IMR-90 (cell line): ENCODE measurements around the gene SYTL2. TPM values are rescaled to one million over a fixed set of nuclear protein-coding genes. Genes with fewer than 3 reads are reported as not detected.
A peak's percentile ranks its signal among the peaks of the same experiment; 100 is the strongest.

Experiments
- ATAC-seq: fragments of 200-7000 bp; cut with Tn5 transposase; 2 replicates; pipeline ENCODE4 v1.9.1; 2020; ENCODE audit warnings: low read depth, mild to moderate bottlenecking, moderate library complexity
- BruUV-seq: library from RNA; stranded (reverse); fragments of 400-500 nt; replicated peaks from 2 replicates; lab custom pipeline; 2021; lab: Mats Ljungman, UMichigan
- CTCF ChIA-PET: fragments of 300-600 bp; formaldehyde crosslinking; extraction: SDS; loops from one replicate; lab custom pipeline; 2021; ENCODE audit warnings: antibody characterized with exemption; lab: Yijun Ruan, JAX
- POLR2A ChIA-PET: fragments of 300-600 bp; sonication (Branson Sonifier 250); formaldehyde crosslinking; loops from one replicate; lab custom pipeline; 2022; ENCODE audit warnings: antibody characterized with exemption; ENCODE audit not compliant: unreplicated experiment; lab: Charles Lee
- DNase-seq: peaks from one replicate; pipeline ENCODE4 v3.0.0; 2013
- H2AFZ ChIP-seq: replicated peaks from 2 replicates; pipeline ENCODE3; 2013; ENCODE audit warnings: low read length, mild to moderate bottlenecking; ENCODE audit not compliant: poor library complexity
- H2AK5ac ChIP-seq: 2 replicates; pipeline ENCODE4 v1.6.1; 2013; ENCODE audit warnings: low read depth, low read length, inconsistent platforms
- H2AK9ac ChIP-seq: replicated peaks from 2 replicates; pipeline ENCODE3; 2013; ENCODE audit warnings: mild to moderate bottlenecking, low read depth, low read length, moderate library complexity; ENCODE audit not compliant: poor library complexity
- H2BK120ac ChIP-seq: 2 replicates; pipeline ENCODE4 v1.6.1; 2013; ENCODE audit warnings: low read depth, low read length, inconsistent platforms
- H2BK15ac ChIP-seq: 3 replicates; pipeline ENCODE4 v1.6.1; 2013; ENCODE audit warnings: low read depth, low read length, inconsistent platforms
- H2BK20ac ChIP-seq: 2 replicates; pipeline ENCODE4 v1.6.1; 2013; ENCODE audit warnings: low read depth, mild to moderate bottlenecking, inconsistent platforms, low read length, moderate library complexity
- H2BK5ac ChIP-seq: 2 replicates; pipeline ENCODE4 v1.6.1; 2013; ENCODE audit warnings: mild to moderate bottlenecking, low read depth, low read length, inconsistent platforms; ENCODE audit not compliant: poor library complexity, severe bottlenecking
- H3K14ac ChIP-seq: replicated peaks from 2 replicates; pipeline ENCODE4 v1.6.1; 2013; ENCODE audit warnings: low read depth, low read length, inconsistent platforms
- H3K18ac ChIP-seq: 2 replicates; pipeline ENCODE4 v1.6.1; 2013; ENCODE audit warnings: low read depth, low read length, control low read depth
- H3K23ac ChIP-seq: 2 replicates; pipeline ENCODE4 v1.6.1; 2013; ENCODE audit warnings: low read depth, low read length, inconsistent platforms
- H3K27ac ChIP-seq: 2 replicates; pipeline ENCODE4 v1.5.1; 2013; ENCODE audit warnings: mild to moderate bottlenecking, control low read depth, low read length; ENCODE audit not compliant: insufficient read depth
- H3K27me3 ChIP-seq: 2 replicates; pipeline ENCODE4 v1.6.1; 2013; ENCODE audit warnings: low read length; ENCODE audit not compliant: control insufficient read depth, insufficient read depth
- H3K36me3 ChIP-seq: 2 replicates; pipeline ENCODE4 v1.6.1; 2013; ENCODE audit warnings: low read length, mixed read lengths; ENCODE audit not compliant: control insufficient read depth, insufficient read depth
- H3K4ac ChIP-seq: 2 replicates; pipeline ENCODE4 v1.6.1; 2013; ENCODE audit warnings: low read depth, low read length, inconsistent platforms
- H3K4me1 ChIP-seq: 2 replicates; pipeline ENCODE4 v1.6.1; 2013; ENCODE audit warnings: low read length, mixed read lengths; ENCODE audit not compliant: control insufficient read depth, insufficient read depth
- H3K4me2 ChIP-seq: 2 replicates; pipeline ENCODE4 v1.6.1; 2013; ENCODE audit warnings: low read depth, mild to moderate bottlenecking, control low read depth, low read length, moderate library complexity
- H3K4me3 ChIP-seq: 2 replicates; pipeline ENCODE4 v1.5.1; 2013; ENCODE audit warnings: low read depth, mild to moderate bottlenecking, control low read depth, low read length, moderate library complexity; ENCODE audit not compliant: insufficient read depth
- H3K56ac ChIP-seq: 2 replicates; pipeline ENCODE4 v1.6.1; 2013; ENCODE audit warnings: low read length, inconsistent platforms; ENCODE audit not compliant: insufficient read depth; ENCODE audit errors: extremely low read depth
- H3K79me1 ChIP-seq, 2 experiments: 2 replicates each; pipeline ENCODE4 v1.6.1; 2013; ENCODE audit warnings: low read length in 2 of 2, inconsistent platforms in 1 of 2, low read depth in 1 of 2
- H3K9ac ChIP-seq: 2 replicates; pipeline ENCODE4 v1.6.1; 2013; ENCODE audit warnings: low read depth, low read length, control low read depth
- H3K9me1 ChIP-seq: 2 replicates; pipeline ENCODE4 v1.6.1; 2013; ENCODE audit warnings: low read length, inconsistent platforms; ENCODE audit not compliant: insufficient read depth
- H3K9me3 ChIP-seq: 2 replicates; pipeline ENCODE4 v1.6.1; 2013; ENCODE audit warnings: low read length; ENCODE audit not compliant: control insufficient read depth, insufficient read depth
- H4K20me1 ChIP-seq: 2 replicates; pipeline ENCODE4 v1.6.1; 2013; ENCODE audit warnings: low read length, inconsistent platforms; ENCODE audit not compliant: insufficient read depth
- H4K5ac ChIP-seq: 2 replicates; pipeline ENCODE4 v1.6.1; 2013; ENCODE audit warnings: mild to moderate bottlenecking, low read depth, low read length, control low read depth
- H4K8ac ChIP-seq, 2 experiments: 2 replicates each; pipeline ENCODE4 v1.6.1; 2013; ENCODE audit warnings: low read depth in 2 of 2, low read length in 2 of 2, control low read depth in 1 of 2, inconsistent platforms in 1 of 2
- H4K91ac ChIP-seq: 2 replicates; pipeline ENCODE4 v1.6.1; 2013; ENCODE audit warnings: low read depth, low read length, inconsistent platforms; ENCODE audit not compliant: insufficient read depth
- CHD1 ChIP-seq: IDR thresholded peaks from 2 replicates; pipeline ENCODE4 v1.6.1; 2012; ENCODE audit warnings: low read depth, low read length, improper control_type of control experiment
- ELK1 ChIP-seq: fragments of 150-350 bp; IDR thresholded peaks from 2 replicates; pipeline ENCODE4 v1.6.1; 2016; ENCODE audit warnings: low read depth, mild to moderate bottlenecking, low read length, moderate library complexity, borderline replicate concordance
- FOS ChIP-seq: fragments of 150-350 bp; IDR thresholded peaks from 2 replicates; pipeline ENCODE4 v1.6.1; 2016; ENCODE audit warnings: low read depth, low read length
- MAFK ChIP-seq: IDR thresholded peaks from 2 replicates; pipeline ENCODE4 v1.6.1; 2012; ENCODE audit warnings: low read depth, low read length, improper control_type of control experiment
- MAZ ChIP-seq: IDR thresholded peaks from 2 replicates; pipeline ENCODE4 v1.6.1; 2012; ENCODE audit warnings: low read depth, mild to moderate bottlenecking, low read length, improper control_type of control experiment, moderate library complexity, borderline replicate concordance
- MXI1 ChIP-seq: IDR thresholded peaks from 2 replicates; pipeline ENCODE4 v1.6.1; 2012; ENCODE audit warnings: low read depth, mild to moderate bottlenecking, low read length, moderate library complexity, borderline replicate concordance
- NFE2L2 ChIP-seq: fragments of 150-350 bp; IDR thresholded peaks from 2 replicates; pipeline ENCODE4 v1.6.1; 2016; ENCODE audit warnings: low read depth, mild to moderate bottlenecking, low read length
- POLR2A ChIP-seq: IDR thresholded peaks from 2 replicates; pipeline ENCODE4 v1.6.1; 2012; ENCODE audit warnings: mild to moderate bottlenecking, low read depth, low read length
- RAD21 ChIP-seq: IDR thresholded peaks from 2 replicates; pipeline ENCODE4 v1.6.1; 2012; ENCODE audit warnings: low read length, improper control_type of control experiment
- RFX5 ChIP-seq: IDR thresholded peaks from 2 replicates; pipeline ENCODE4 v1.8.0; 2012; ENCODE audit warnings: low read depth, mild to moderate bottlenecking, low read length, moderate library complexity
- USF2 ChIP-seq: fragments of 150-350 bp; IDR thresholded peaks from 2 replicates; pipeline ENCODE4 v1.6.1; 2017; ENCODE audit warnings: mild to moderate bottlenecking, antibody characterized with exemption, low read length, low read depth
- WGBS, 2 experiments: methylation state at CpG; one replicate each; pipeline versions ENCODE4 v1.1.5 to v1.1.7; 2013; ENCODE audit warnings: missing lambda C conversion rate in 2 of 2; ENCODE audit not compliant: insufficient read length in 1 of 2; ENCODE audit errors: extremely low coverage in 2 of 2; 5-methylcytosine and 5-hydroxymethylcytosine counted together
- dilution Hi-C: fragments of 300-500 bp; cut with HindIII; formaldehyde crosslinking; loops from one replicate; pipeline ENCODE4 v1.14.3; 2018; ENCODE audit warnings: low sequenced_read_pairs; ENCODE audit not compliant: unreplicated experiment
- in situ Hi-C: fragments of 300-500 bp; cut with MboI; formaldehyde crosslinking; loops from 3 replicates; pipeline ENCODE4 v1.14.3; 2019; ENCODE audit warnings: low sequenced_read_pairs, inconsistent platforms, mixed read lengths
- intact Hi-C: fragments of 100-400 bp; cut with micrococcal nuclease; formaldehyde crosslinking; loops from 2 replicates; pipeline ENCODE4 v1.10.0; 2022
- polyA plus RNA-seq, 3 experiments: library from polyadenylated mRNA; depleted of rRNA; stranded (reverse); fragments of >200 nt; gene quantifications; 2 replicates each; pipeline ENCODE4 v1.2.3, GENCODE V29; 2012; ENCODE audit warnings: low replicate concordance in 1 of 3
- total RNA-seq: library from RNA; depleted of rRNA; stranded (reverse); fragments of >200 nt; gene quantifications from 2 replicates; pipeline ENCODE4 v1.2.3, GENCODE V29; 2012

The SYTL2 gene
- total and polyA plus RNA-seq, 2 of the 4 experiments (the other 2 are of a cell fraction), result 45.2 to 70.0 TPM

- TF ChIP-seq MAZ, result peak; percentile 60; the same call in 1 of the 2 replicates
- TF ChIP-seq RFX5, result no peak
- peak; percentile 2; the same call in 1 of the 2 replicates for TF ChIP-seq FOS
- peak; percentile 96 for TF ChIP-seq NFE2L2
- no peak; the same call in 1 of the 2 replicates for TF ChIP-seq CHD1
- TF ChIP-seq RAD21, result no peak
- TF ChIP-seq MAFK, result peak; percentile 92
- peak; percentile 60; the same call in 1 of the 2 replicates for TF ChIP-seq MXI1
- TF ChIP-seq USF2, result no peak
- TF ChIP-seq POLR2A, result peak; percentile 94
- TF ChIP-seq ELK1, result no peak
- POLR2A ChIA-PET, result interaction anchor here (1.3 kb wide), 1 partner anchor 37 kb away, joined by 16 read pairs; the partner anchor contains the start of gene TMEM126B
- Histone ChIP-seq H3K4ac (peak within 1 kb of the TSS; percentile 95), H3K4me2 (peak within 1 kb of the TSS; percentile 97), H3K56ac (peak within 1 kb of the TSS; percentile 90), H4K91ac (peak within 1 kb of the TSS; percentile 79), H3K9me3 (no peaks in the 10 kb centered on the region), H3K9ac (peak within 1 kb of the TSS; percentile 95), H2BK20ac (no peak within 1 kb of the TSS), H3K27me3 (no peaks in the 10 kb centered on the region), H3K27ac (peak within 1 kb of the TSS; percentile 85), H4K8ac (peak within 1 kb of the TSS; percentile 73 to 90), H2BK120ac (peak within 1 kb of the TSS; percentile 68), H2BK5ac (peak within 1 kb of the TSS; percentile 85), H3K23ac (peak within 1 kb of the TSS; percentile 99), H2AFZ (peak within 1 kb of the TSS; percentile 85), H3K79me1 (peaks cover 0 to 11% of the 10 kb centered on the region in 2 experiments; a peak in 1 of 4 replicates), H3K18ac (peak within 1 kb of the TSS; percentile 37), H3K4me1 (no peaks in the 10 kb centered on the region; the same call in 1 of the 2 replicates), H3K14ac (peak within 1 kb of the TSS; percentile 94), H4K20me1 (peaks cover 33% of the 10 kb centered on the region), H2BK15ac (no peak within 1 kb of the TSS), H2AK9ac (peak within 1 kb of the TSS; percentile 99), H3K9me1 (no peaks in the 10 kb centered on the region), H4K5ac (peak within 1 kb of the TSS; percentile 95), H3K4me3 (peak within 1 kb of the TSS; percentile 96), H2AK5ac (peak within 1 kb of the TSS; percentile 95), H3K36me3 (peaks cover 4% of the 10 kb centered on the region; the same call in 1 of the 2 replicates)
- CTCF ChIA-PET, result interaction anchor here (1.0 kb wide), 1 partner anchor 20 kb away, joined by 3 read pairs; no protein-coding TSS in a partner anchor
- BruUV-seq, result no TSS peak
- dilution Hi-C loops (no loop called here), in situ Hi-C loops (no loop called here), intact Hi-C loops (loop anchor here (1.0 to 2.0 kb wide), 5 partner anchors 20 to 189 kb away; partner anchors contain the start of gene TMEM126B)
- 1% methylated on average over 28 of the region's 67 CpGs; no CpG with 5 or more reads in 1 of the 2 experiments for WGBS, 2 experiments
- ATAC-seq (peak; percentile 92), DNase-seq (peak; percentile 95)
These were observed 146.1 kb downstream of the SYTL2 start, which contains the start of gene CREBZF for GRCh38 chr11:85664615-85665481. CREBZF (minus strand) TSS chr11:85665129; CDS start chr11:85664875, 254 bp downstream.
